Endometrium (tissue), 2 donors: Measurements from ENCODE around the gene PKMYT1.

ENCODE experiments used
- FAIRE-seq: peaks from 2 replicates; lab custom pipeline; 2012; peaks lifted over from hg19 to GRCh38; lab: Jason Lieb, UNC
- donor health status: control.
- donor health status: control.

PKMYT1 gene

GRCh38 chr16:2980227-2981176, at the start of gene PKMYT1:
TSS of gene PKMYT1 (minus strand) at chr16:2980446. CDS start at chr16:2979657, 789 bp downstream.
- no peak for FAIRE-seq

- FAIRE-seq = no peak
These were observed 49.4 kb upstream of the PKMYT1 start for GRCh38 chr16:3029491-3030221.

GRCh38 chr16:3028716-3029319, 48.6 kb upstream of the PKMYT1 start:
- FAIRE-seq = no peak

- no peak for FAIRE-seq
These were observed 47.9 kb upstream of the PKMYT1 start for GRCh38 chr16:3027983-3028715.

GRCh38 chr16:3027489-3027795, 47.2 kb upstream of the PKMYT1 start:
- FAIRE-seq = no peak

- no peak for FAIRE-seq
These were observed 46.6 kb upstream of the PKMYT1 start for GRCh38 chr16:3026609-3027488.

- no peak for FAIRE-seq
These were observed 45.7 kb upstream of the PKMYT1 start for GRCh38 chr16:3026003-3026378.

GRCh38 chr16:3025032-3026002, 45.1 kb upstream of the PKMYT1 start:
- no peak for FAIRE-seq

- FAIRE-seq = no peak
These were observed 43.6 kb upstream of the PKMYT1 start, which contains the start of the genes HCFC1R1 and THOC6 for GRCh38 chr16:3023669-3024478. TSS of gene HCFC1R1 (minus strand) at chr16:3023942. CDS start at chr16:3023941, 1 bp downstream. TSS of gene THOC6 (plus strand) at chr16:3024035. CDS start at chr16:3024327, 292 bp downstream.

- no peak for FAIRE-seq
These were observed 43.1 kb upstream of the PKMYT1 start for GRCh38 chr16:3023415-3023668.

- FAIRE-seq = no peak
These were observed 42.6 kb upstream of the PKMYT1 start for GRCh38 chr16:3022684-3023414.

GRCh38 chr16:3022208-3022683, 42.0 kb upstream of the PKMYT1 start:
- peak; percentile 79 for FAIRE-seq

GRCh38 chr16:3021449-3022207, 41.4 kb upstream of the PKMYT1 start:
- no peak for FAIRE-seq

GRCh38 chr16:3020604-3021448, 40.6 kb upstream of the PKMYT1 start:
- no peak for FAIRE-seq

- FAIRE-seq = no peak
These were observed 40.0 kb upstream of the PKMYT1 start, which contains the start of gene TNFRSF12A for GRCh38 chr16:3020247-3020603. TSS of gene TNFRSF12A (plus strand) at chr16:3020368. CDS start at chr16:3020398, 30 bp downstream.

- FAIRE-seq = no peak
These were observed 39.5 kb upstream of the PKMYT1 start for GRCh38 chr16:3019594-3020246.
